Liver (tissue), 9 donors: ENCODE data around the gene SERPINB12. TPM values are rescaled to one million over a fixed set of nuclear protein-coding genes. Genes with fewer than 3 reads are reported as not detected.

Experiments
- DNase-seq: peaks from one replicate; pipeline ENCODE4 v3.0.0-alpha.2; 2017; ENCODE audit warnings: low spot score
- H3K27ac ChIP-seq, 2 donors: one replicate each; pipeline ENCODE4 v1.7.0; 2013; ENCODE audit warnings: inconsistent platforms in 2 of 2, low read length in 2 of 2, control low read depth in 1 of 2, low read depth in 1 of 2, mild to moderate bottlenecking in 1 of 2
- H3K27me3 ChIP-seq, 4 donors: one replicate each; pipeline versions ENCODE4 v1.6.1 to v1.7.0; 2013; ENCODE audit warnings: low read length in 3 of 4, inconsistent platforms in 1 of 4, mild to moderate bottlenecking in 1 of 4, moderate library complexity in 1 of 4; ENCODE audit not compliant: control insufficient read depth in 4 of 4, insufficient read depth in 4 of 4
- H3K36me3 ChIP-seq, 4 donors: one replicate each; pipeline versions ENCODE4 v1.6.1 to v1.7.0; 2013; ENCODE audit warnings: low read length in 3 of 4, mild to moderate bottlenecking in 3 of 4, low read depth in 1 of 4, moderate library complexity in 1 of 4; ENCODE audit not compliant: control insufficient read depth in 4 of 4, insufficient read depth in 3 of 4
- H3K4me1 ChIP-seq, 4 donors: one replicate each; pipeline versions ENCODE4 v1.6.1 to v1.7.0; 2013; ENCODE audit warnings: low read length in 3 of 4, mild to moderate bottlenecking in 3 of 4, moderate library complexity in 1 of 4; ENCODE audit not compliant: control insufficient read depth in 4 of 4, insufficient read depth in 4 of 4
- H3K4me3 ChIP-seq, 3 donors: one replicate each; pipeline versions ENCODE4 v1.6.1 to v1.7.0; 2013; ENCODE audit warnings: low read length in 3 of 3, control low read depth in 1 of 3, low read depth in 1 of 3, mild to moderate bottlenecking in 1 of 3
- H3K9ac ChIP-seq, 2 donors: one replicate each; pipeline ENCODE4 v1.7.0; 2013; ENCODE audit warnings: low read length in 2 of 2, mild to moderate bottlenecking in 2 of 2, moderate library complexity in 2 of 2, control low read depth in 1 of 2, low read depth in 1 of 2
- H3K9me3 ChIP-seq, 4 donors: one replicate each; pipeline versions ENCODE4 v1.6.1 to v1.7.0; 2013; ENCODE audit warnings: low read length in 3 of 4; ENCODE audit not compliant: control insufficient read depth in 4 of 4
- ATF3 ChIP-seq: IDR thresholded peaks from 2 replicates; pipeline ENCODE4 v1.6.1; 2016; ENCODE audit warnings: antibody characterized with exemption
- EGR1 ChIP-seq, 2 donors: IDR thresholded peaks; 2 replicates each; pipeline ENCODE4 v1.6.1; 2016 to 2018; ENCODE audit warnings: antibody characterized with exemption in 2 of 2, low read depth in 2 of 2
- FOXA1 ChIP-seq: IDR thresholded peaks from 2 replicates; pipeline ENCODE4 v1.6.1; 2016; ENCODE audit warnings: antibody characterized with exemption
- FOXA2 ChIP-seq: IDR thresholded peaks from 2 replicates; pipeline ENCODE4 v1.6.1; 2016; ENCODE audit warnings: antibody characterized with exemption
- HNF4A ChIP-seq, 2 donors: conservative IDR thresholded peaks; 2 replicates each; pipeline ENCODE4 v1.6.1; 2016; ENCODE audit warnings: antibody characterized with exemption in 2 of 2, mild to moderate bottlenecking in 2 of 2
- HNF4G ChIP-seq: IDR thresholded peaks from 2 replicates; pipeline ENCODE4 v1.6.1; 2016; ENCODE audit warnings: antibody characterized with exemption
- JUND ChIP-seq, 2 donors: IDR thresholded peaks; 2 replicates each; pipeline ENCODE4 v1.6.1; 2016; ENCODE audit warnings: antibody characterized with exemption in 2 of 2
- MAX ChIP-seq: IDR thresholded peaks from 2 replicates; pipeline ENCODE4 v1.6.1; 2016; ENCODE audit warnings: antibody characterized with exemption
- RAD21 ChIP-seq, 2 donors: IDR thresholded peaks; 2 replicates each; pipeline ENCODE4 v1.6.1; 2016; ENCODE audit warnings: antibody characterized with exemption in 2 of 2, mild to moderate bottlenecking in 2 of 2
- REST ChIP-seq: IDR thresholded peaks from 2 replicates; pipeline ENCODE4 v1.6.1; 2016; ENCODE audit warnings: antibody characterized with exemption, mild to moderate bottlenecking
- RXRA ChIP-seq, 2 donors: IDR thresholded peaks; 2 replicates each; pipeline ENCODE4 v1.6.1; 2017 to 2018; ENCODE audit warnings: antibody characterized with exemption in 2 of 2, mild to moderate bottlenecking in 1 of 2
- SP1 ChIP-seq: IDR thresholded peaks from 2 replicates; pipeline ENCODE4 v1.6.1; 2018; ENCODE audit warnings: antibody characterized with exemption, mild to moderate bottlenecking
- TAF1 ChIP-seq: conservative IDR thresholded peaks from 2 replicates; pipeline ENCODE4 v1.6.1; 2016; ENCODE audit warnings: antibody characterized with exemption, mild to moderate bottlenecking
- YY1 ChIP-seq: IDR thresholded peaks from 2 replicates; pipeline ENCODE4 v1.6.1; 2016; ENCODE audit warnings: antibody characterized with exemption, mild to moderate bottlenecking
- ZBTB33 ChIP-seq: IDR thresholded peaks from 2 replicates; pipeline ENCODE4 v1.6.1; 2016; ENCODE audit warnings: antibody characterized with exemption
- WGBS: extraction: QIAGEN DNeasy Blood & Tissue Kit; methylation state at CpG from one replicate; pipeline ENCODE4 v1.1.7; 2013; 5-methylcytosine and 5-hydroxymethylcytosine counted together
- polyA plus RNA-seq, 2 donors: library from polyadenylated mRNA; stranded (reverse) in 1 of 2; unstranded in 1 of 2; fragments of 200-250 nt in 1 of 2; fragments of >200 nt in 1 of 2; fragmentation: Nextera tagmentation in 1 of 2; extraction: Ambion mirVana in 1 of 2; gene quantifications; one replicate each; pipeline versions ENCODE4 v1.2.1 to v1.2.3, GENCODE V29; 2013 to 2015
- total RNA-seq, 2 donors: library from RNA; depleted of rRNA; stranded (reverse); fragments of >200 nt; gene quantifications; one replicate each; pipeline ENCODE4 v1.2.3, GENCODE V29; 2014
- donor health status: healthy.
- donor health status: healthy.
- donor health status: healthy.
- donor health status: healthy.
- donor health status: healthy.

The SERPINB12 gene
- total and polyA plus RNA-seq, 4 donors = not detected

GRCh38 chr18:63585988-63586387 lies 43.8 kb downstream of the SERPINB12 start:
- TF ChIP-seq REST (no peak), SP1 (no peak)
- H3K4me1 ChIP-seq = no peaks in the 10 kb centered on the region
- no peaks in the 10 kb centered on the region for H3K9me3 ChIP-seq
- H3K27ac ChIP-seq = no peak overlapping the region
- no peak overlapping the region for H3K9ac ChIP-seq
- no peaks in the 10 kb centered on the region for H3K36me3 ChIP-seq
- no peak overlapping the region for H3K4me3 ChIP-seq
- DNase-seq = no peak
- no peaks in the 10 kb centered on the region for H3K27me3 ChIP-seq
- 77% methylated on average over 4 of the region's 4 CpGs for WGBS

GRCh38 chr18:63586431-63586830 lies 44.3 kb downstream of the SERPINB12 start:
- H3K4me3 ChIP-seq = no peak overlapping the region
- no peaks in the 10 kb centered on the region for H3K36me3 ChIP-seq
- TF ChIP-seq REST = no peak
- no peak for TF ChIP-seq FOXA2
- TF ChIP-seq ZBTB33 = no peak
- TF ChIP-seq MAX = no peak
- no peak for TF ChIP-seq EGR1 (IDR thresholded peaks at IDR 0.05; ENCODE audit: low read depth in 2 of 2)
- TF ChIP-seq HNF4A (conservative IDR thresholded peaks at IDR 0.05) = no peak
- no peak for TF ChIP-seq RXRA (IDR thresholded peaks at IDR 0.05)
- no peak for TF ChIP-seq YY1
- no peak for TF ChIP-seq RAD21 (IDR thresholded peaks at IDR 0.05)
- no peak for TF ChIP-seq ATF3
- no peak for TF ChIP-seq FOXA1
- no peak for TF ChIP-seq HNF4G
- TF ChIP-seq TAF1 = no peak
- no peak for TF ChIP-seq JUND (IDR thresholded peaks at IDR 0.05)
- H3K27me3 ChIP-seq = no peaks in the 10 kb centered on the region
- WGBS = 86% methylated on average over 4 of the region's 4 CpGs
- no peaks in the 10 kb centered on the region for H3K9me3 ChIP-seq
- no peak overlapping the region for H3K9ac ChIP-seq
- no peaks in the 10 kb centered on the region for H3K4me1 ChIP-seq
- no peak for DNase-seq
- no peak overlapping the region for H3K27ac ChIP-seq
